Fibroblast of peridontal ligament (primary cell): ENCODE measurements around the gene CLEC2D.
A peak's percentile ranks its signal among the peaks of the same experiment; 100 is the strongest.
"Not testable (repeated sequence)": the region's sequence is repeated elsewhere in the genome, so short reads cannot be mapped to it uniquely, and the experiment has no call there.

Source experiments
- DNase-seq: peaks from one replicate; pipeline ENCODE4 v3.0.0-alpha.2; 2010; ENCODE audit errors: extremely low read depth

The CLEC2D gene

GRCh38 chr12:9660046-9660445 lies 9.5 kb upstream of the CLEC2D start:
- no peak for DNase-seq

GRCh38 chr12:9661720-9662119 lies 7.8 kb upstream of the CLEC2D start:
- no peak for DNase-seq

- no peak for DNase-seq
Observed at GRCh38 chr12:9662488-9662887, 7.0 kb upstream of the CLEC2D start.

- no peak for DNase-seq
Observed at GRCh38 chr12:9667403-9668160, 1.9 kb upstream of the CLEC2D start.

DNA sequence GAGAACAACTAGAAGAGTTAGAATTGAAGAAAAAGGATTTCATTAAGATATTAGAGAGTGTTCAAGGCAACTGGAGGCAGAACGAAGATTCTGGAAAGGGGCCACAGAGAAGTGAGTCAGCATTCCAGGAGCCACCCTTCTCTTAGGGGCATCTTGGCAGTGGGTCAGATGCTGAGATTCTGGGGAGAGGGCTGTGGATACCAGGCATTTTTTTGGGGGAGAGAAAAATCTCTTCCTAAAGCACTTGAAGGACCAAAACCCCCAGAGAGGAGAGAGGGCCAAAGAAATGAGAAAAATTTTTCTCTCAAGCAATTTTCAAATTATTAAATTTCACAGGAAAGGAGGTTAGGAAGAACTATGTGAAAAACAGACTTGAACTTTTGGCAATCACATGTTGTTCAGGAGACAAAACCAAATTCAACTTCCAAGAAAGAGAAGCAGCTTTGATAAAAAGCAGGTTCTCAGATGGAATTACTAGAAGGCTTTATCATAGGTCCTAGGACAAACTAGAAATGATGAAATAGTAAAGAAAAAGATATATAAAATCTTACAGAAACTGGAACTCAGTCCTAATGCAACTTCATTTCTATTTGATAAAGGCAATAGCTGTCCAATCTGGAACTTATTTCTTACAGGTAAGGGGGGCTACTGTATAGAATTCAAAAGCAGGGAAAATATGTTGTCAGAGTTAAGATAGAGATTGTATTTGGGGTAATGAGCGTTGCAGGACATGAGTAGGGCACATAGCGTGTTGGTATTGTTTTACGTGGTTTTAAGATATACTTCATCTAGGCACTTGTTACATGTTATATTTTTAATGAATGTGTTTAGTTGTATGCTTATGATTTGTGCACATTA lies 1.1 kb upstream of the CLEC2D start:
- DNase-seq: peak; percentile 62

DNA sequence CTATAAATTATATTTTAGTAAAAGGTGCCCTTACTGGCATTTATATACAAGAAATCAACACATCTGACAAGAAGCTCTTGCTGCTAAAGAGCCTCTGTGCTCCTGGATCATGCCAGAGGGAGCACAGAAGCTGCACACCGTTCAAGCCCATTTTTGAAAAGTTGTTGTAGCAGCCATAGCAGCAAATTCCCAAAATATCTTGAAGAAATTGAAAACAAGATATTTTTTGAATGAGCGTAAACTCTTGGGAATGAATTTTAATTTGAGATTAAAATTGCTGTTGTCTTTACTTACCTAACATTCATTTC lies 540 bp upstream of the CLEC2D start:
- no peak for DNase-seq

DNA sequence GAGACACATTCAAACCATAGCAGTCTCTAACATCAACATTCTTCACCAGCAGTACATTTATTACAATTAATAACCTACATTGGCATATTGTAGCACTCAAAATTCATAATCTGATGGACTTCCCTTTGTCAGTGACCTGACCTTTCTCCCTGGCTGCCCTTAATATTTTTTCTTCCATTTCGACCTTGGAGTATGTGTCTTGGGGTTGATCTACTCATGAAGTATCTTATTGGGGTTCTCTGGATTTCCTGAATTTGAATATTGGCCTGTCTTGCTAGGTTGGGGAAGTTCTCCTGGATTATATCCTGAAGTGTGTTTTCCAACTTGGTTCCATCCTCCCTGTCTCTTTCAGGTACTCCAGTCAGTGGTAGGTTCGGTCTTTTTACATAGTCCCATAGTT lies 2.8 kb downstream of the CLEC2D start:
- not testable (repeated sequence) for DNase-seq

- DNase-seq: peak; percentile 87
Observed at GRCh38 chr12:9673404-9674225, 4.1 kb downstream of the CLEC2D start.

GRCh38 chr12:9674226-9674590 lies 4.7 kb downstream of the CLEC2D start:
- no peak for DNase-seq

DNA sequence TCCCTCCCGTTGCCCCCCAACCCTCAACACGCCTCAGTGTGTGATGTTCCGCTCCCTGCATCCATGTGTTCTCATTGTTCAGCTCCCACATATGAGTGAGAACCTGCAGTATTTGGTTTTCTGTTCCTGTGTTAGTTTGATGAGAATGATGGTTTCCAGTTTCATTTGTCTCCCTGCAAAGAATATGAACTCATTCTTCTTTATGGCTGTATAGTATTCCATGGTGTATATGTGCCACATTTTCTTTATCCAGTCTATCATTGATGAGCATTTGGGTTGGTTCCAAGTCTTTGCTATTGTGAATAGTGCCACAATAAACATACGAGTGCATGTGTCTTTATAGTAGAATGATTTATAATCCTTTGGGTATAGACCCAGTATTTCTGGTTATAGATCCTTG lies 13.0 kb downstream of the CLEC2D start:
- not testable (repeated sequence) for DNase-seq

DNA sequence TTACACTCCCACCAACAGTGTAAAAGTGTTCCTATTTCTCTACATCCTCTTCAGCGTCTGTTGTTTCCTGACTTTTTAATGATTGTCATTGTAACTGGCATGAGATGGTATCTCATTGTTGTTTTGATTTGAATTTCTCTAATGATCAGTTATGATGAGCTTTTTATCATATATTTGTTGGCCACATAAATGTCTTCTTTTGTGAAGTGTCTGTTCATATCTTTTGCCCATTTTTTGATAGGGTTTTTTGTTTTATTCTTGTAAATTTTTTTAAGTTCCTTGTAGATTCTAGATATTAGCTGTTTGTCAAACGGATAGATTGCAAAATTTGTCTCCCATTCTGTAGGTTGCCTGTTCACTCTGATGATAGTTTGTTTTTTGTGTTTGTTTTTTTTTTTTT lies 13.4 kb downstream of the CLEC2D start:
- not testable (repeated sequence) for DNase-seq

GRCh38 chr12:9685366-9685765 lies 15.9 kb downstream of the CLEC2D start:
- DNase-seq: not testable (repeated sequence)

- no peak for DNase-seq
Observed at GRCh38 chr12:9685915-9686314, 16.4 kb downstream of the CLEC2D start.

DNA sequence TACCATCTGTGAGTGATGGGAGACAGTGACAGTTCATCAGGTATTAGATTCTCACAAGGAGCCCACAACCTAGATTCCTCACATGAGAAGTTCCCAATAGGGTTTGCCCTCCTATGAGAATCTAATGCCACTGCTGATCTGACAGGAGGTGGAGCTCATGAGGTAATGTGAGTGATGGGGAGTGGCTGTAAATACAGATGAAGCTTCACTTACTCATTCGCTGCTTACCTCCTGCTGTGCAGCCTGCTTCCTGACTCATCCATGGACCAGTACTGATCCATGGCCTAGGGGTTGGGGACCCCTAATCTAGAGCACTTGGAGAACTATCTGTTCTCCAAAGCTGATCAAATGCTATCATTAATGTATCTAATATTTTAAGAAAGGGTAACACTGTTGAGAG lies 17.7 kb downstream of the CLEC2D start:
- no peak for DNase-seq

DNA sequence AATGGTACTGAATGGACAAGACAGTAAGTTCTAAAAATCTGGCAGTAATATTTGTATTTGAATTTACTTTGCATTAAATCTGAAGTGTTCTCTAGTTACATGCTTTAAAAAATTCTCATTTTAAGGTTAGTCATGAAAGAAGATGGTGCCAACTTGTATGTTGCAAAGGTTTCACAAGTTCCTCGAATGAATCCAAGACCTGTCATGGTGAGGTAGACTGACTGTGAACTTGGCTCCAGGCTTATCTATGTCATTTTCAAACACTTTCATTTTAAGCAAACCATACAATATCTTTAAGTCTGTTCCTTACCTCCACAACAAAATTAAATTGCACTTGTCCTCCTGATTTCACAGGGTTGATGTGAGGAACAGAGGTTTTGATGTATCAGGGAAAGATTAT lies 23.4 kb downstream of the CLEC2D start:
- DNase-seq: no peak

DNA sequence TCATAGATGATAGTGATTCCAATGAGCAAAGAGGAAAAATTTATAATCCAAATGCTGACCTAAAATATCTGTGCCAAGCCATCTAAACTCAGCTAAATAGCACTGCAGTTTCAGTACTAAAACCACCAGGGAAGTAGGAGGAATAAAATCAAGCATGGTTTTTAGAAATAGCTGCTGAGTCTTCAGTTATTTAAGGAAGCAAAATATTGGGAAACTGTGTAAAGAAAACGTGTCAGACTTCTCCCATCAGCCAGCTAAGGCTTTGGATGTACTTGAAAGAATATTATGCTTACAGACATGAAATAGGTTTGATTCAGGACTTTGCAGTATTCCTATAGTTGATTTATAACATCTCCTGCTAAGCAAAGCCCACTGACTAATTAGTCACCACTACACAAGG lies 24.7 kb downstream of the CLEC2D start:
- DNase-seq: no peak

DNA sequence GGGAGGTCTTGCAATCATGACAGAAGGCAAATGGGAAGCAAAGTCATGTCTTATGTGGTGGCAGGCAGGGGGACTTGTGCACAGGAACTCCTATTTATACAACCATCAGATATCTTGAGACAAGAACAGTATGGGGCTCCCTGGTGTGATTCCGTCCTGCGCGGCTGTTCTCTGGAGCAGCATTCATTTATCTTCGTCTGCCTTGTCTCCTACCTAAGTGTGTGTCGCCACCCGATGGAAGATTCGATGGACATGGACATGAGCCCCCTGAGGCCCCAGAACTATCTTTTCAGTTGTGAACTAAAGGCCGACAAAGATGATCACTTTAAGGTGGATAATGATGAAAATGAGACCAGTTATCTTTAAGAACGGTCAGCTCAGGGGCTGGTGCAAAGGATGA lies 25.6 kb downstream of the CLEC2D start:
- DNase-seq: not testable (repeated sequence)

DNA sequence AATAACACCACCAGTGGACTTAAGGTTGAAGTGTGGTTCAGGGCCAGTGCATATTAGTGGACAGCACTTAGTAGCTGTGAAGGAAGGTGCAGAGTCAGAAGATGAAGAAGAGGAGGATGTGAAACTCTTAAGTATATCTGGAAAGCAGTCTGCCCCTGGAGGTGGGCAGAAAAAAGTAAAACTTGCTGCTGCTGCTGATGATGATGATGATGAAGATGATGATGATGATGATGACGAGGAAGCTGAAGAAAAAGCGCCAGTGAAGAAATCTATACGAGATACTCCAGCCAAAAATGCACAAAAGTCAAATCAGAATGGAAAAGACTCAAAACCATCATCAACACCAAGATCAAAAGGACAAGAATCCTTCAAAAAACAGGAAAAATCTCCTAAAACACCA lies 26.1 kb downstream of the CLEC2D start:
- DNase-seq: not testable (repeated sequence)

- no peak for DNase-seq
Observed at GRCh38 chr12:9697619-9698018, 28.1 kb downstream of the CLEC2D start.

- DNase-seq: no peak
Observed at GRCh38 chr12:9698681-9699080, 29.2 kb downstream of the CLEC2D start.

- DNase-seq: peak; percentile 29
Observed at GRCh38 chr12:9699269-9699897, 29.9 kb downstream of the CLEC2D start.
